ENCODE data around the gene ENO2. TPM values are rescaled to one million over a fixed set of nuclear protein-coding genes. Genes with fewer than 3 reads are reported as not detected.
A peak's percentile ranks its signal among the peaks of the same experiment; 100 is the strongest.

Gene ENO2
- total and polyA plus RNA-seq, 4 donors: 1.1 to 3.1 (median 1.4) TPM

DNA sequence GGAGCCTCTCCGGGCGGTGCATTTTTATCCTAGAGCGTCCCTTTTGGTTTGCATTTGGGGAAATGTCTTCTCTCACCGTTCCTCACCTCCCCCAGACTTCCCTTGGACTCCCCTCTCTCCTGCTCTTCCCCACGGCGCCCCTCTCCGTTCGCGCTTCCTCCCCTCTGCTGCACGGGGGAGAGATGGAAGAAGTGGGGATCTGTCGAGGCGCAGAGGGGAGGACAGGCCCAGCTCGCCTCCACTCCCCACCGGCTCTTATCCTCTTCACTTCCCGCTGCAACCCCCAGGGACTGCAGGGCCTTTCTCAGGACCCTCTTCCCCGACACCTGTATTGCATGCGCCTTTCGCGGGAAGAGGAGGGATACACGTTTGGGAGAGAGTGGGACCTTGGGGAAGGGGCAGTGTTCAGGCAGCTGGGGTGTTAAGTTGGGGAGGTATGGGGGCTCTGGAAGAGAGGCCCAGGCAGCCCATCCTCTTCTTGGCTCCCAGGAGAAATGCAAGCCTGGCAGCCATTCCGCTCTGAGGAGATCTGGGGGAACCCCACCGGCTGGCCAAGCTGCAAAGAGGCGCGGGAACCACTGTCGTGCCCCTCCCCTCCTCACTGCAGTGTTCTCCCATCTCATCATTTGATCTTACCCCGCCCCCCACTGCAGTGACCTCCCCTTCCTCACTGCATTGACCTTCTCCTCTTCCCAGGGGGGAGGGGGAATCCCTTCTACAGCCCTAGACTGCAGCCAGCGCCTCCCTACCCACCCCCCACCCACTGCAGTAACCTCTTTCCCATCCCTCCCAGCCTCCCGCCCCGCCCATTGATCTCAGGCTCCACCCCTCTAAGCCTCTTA lies 788 bp downstream of the ENO2 start:
- Histone ChIP-seq H3K27me3 (ENCODE audit: control insufficient read depth in 4 of 4, insufficient read depth in 4 of 4, low read length in 3 of 4) (peaks cover 0 to 6% (median 0%) of the 10 kb centered on the region in 4 donors), H3K4me1 (ENCODE audit: control insufficient read depth in 4 of 4, insufficient read depth in 4 of 4, low read length in 3 of 4) (peaks cover 3 to 13% (median 5%) of the 10 kb centered on the region in 4 donors), H3K36me3 (ENCODE audit: control insufficient read depth in 4 of 4, insufficient read depth in 3 of 4, low read depth in 1 of 4, low read length in 3 of 4) (no peaks in the 10 kb centered on the region), H3K9ac (ENCODE audit: low read depth in 1 of 2, low read length in 2 of 2) (no peak overlapping the region), H3K27ac (ENCODE audit: low read depth in 1 of 2, low read length in 2 of 2) (peak overlapping the region in 1 of 2 donors; percentile 47), H3K4me3 (ENCODE audit: low read depth in 1 of 3, low read length in 3 of 3) (peak overlapping the region in 2 of 3 donors; percentile 50 to 65), H3K9me3 (ENCODE audit: control insufficient read depth in 4 of 4, low read length in 3 of 4) (no peaks in the 10 kb centered on the region)
- 19% methylated on average over 29 of the region's 29 CpGs for WGBS
- peak; percentile 64 for DNase-seq (ENCODE audit: low spot score)
- TF ChIP-seq TAF1 (conservative IDR thresholded peaks at IDR 0.05) (no peak), NR2F2 (IDR thresholded peaks at IDR 0.05) (no peak), HNF4A (conservative IDR thresholded peaks at IDR 0.05) (no peak), CTCF (IDR thresholded peaks at IDR 0.05; ENCODE audit: low read depth, low read length, missing input control) (no peak)

- H3K9ac ChIP-seq (ENCODE audit: low read depth in 1 of 2, low read length in 2 of 2): no peak overlapping the region
- DNase-seq (ENCODE audit: low spot score): no peak
- H3K4me3 ChIP-seq (ENCODE audit: low read depth in 1 of 3, low read length in 3 of 3): no peak overlapping the region
- 77% methylated on average over 14 of the region's 14 CpGs for WGBS
- H3K9me3 ChIP-seq (ENCODE audit: control insufficient read depth in 4 of 4, low read length in 3 of 4): no peaks in the 10 kb centered on the region
- peaks cover 0 to 6% (median 0%) of the 10 kb centered on the region in 4 donors for H3K27me3 ChIP-seq (ENCODE audit: control insufficient read depth in 4 of 4, insufficient read depth in 4 of 4, low read length in 3 of 4)
- no peak overlapping the region for H3K27ac ChIP-seq (ENCODE audit: low read depth in 1 of 2, low read length in 2 of 2)
- peaks cover 3 to 13% (median 5%) of the 10 kb centered on the region in 4 donors for H3K4me1 ChIP-seq (ENCODE audit: control insufficient read depth in 4 of 4, insufficient read depth in 4 of 4, low read length in 3 of 4)
- no peaks in the 10 kb centered on the region for H3K36me3 ChIP-seq (ENCODE audit: control insufficient read depth in 4 of 4, insufficient read depth in 3 of 4, low read depth in 1 of 4, low read length in 3 of 4)
- TF ChIP-seq RAD21 (IDR thresholded peaks at IDR 0.05) (no peak), FOXA1 (IDR thresholded peaks at IDR 0.05) (no peak), YY1 (IDR thresholded peaks at IDR 0.05) (no peak)
Measured at GRCh38 chr12:6915789-6916285, 1.5 kb downstream of the ENO2 start.

- no peaks in the 10 kb centered on the region for H3K9me3 ChIP-seq (ENCODE audit: control insufficient read depth in 4 of 4, low read length in 3 of 4)
- no peak overlapping the region for H3K9ac ChIP-seq (ENCODE audit: low read depth in 1 of 2, low read length in 2 of 2)
- no peak overlapping the region for H3K4me3 ChIP-seq (ENCODE audit: low read depth in 1 of 3, low read length in 3 of 3)
- WGBS: 95% methylated on average over 11 of the region's 11 CpGs
- peaks cover 3 to 13% (median 5%) of the 10 kb centered on the region in 4 donors for H3K4me1 ChIP-seq (ENCODE audit: control insufficient read depth in 4 of 4, insufficient read depth in 4 of 4, low read length in 3 of 4)
- no peak overlapping the region for H3K27ac ChIP-seq (ENCODE audit: low read depth in 1 of 2, low read length in 2 of 2)
- no peaks in the 10 kb centered on the region for H3K36me3 ChIP-seq (ENCODE audit: control insufficient read depth in 4 of 4, insufficient read depth in 3 of 4, low read depth in 1 of 4, low read length in 3 of 4)
- peaks cover 0 to 6% (median 0%) of the 10 kb centered on the region in 4 donors for H3K27me3 ChIP-seq (ENCODE audit: control insufficient read depth in 4 of 4, insufficient read depth in 4 of 4, low read length in 3 of 4)
- no peak for DNase-seq (ENCODE audit: low spot score)
- TF ChIP-seq FOXA2 (IDR thresholded peaks at IDR 0.05) (no peak), MAX (IDR thresholded peaks at IDR 0.05) (no peak), RAD21 (IDR thresholded peaks at IDR 0.05) (no peak), SP1 (IDR thresholded peaks at IDR 0.05) (no peak), HNF4G (IDR thresholded peaks at IDR 0.05) (no peak), CTCF (IDR thresholded peaks at IDR 0.05; ENCODE audit: low read depth, low read length, missing input control) (no peak), GABPA (IDR thresholded peaks at IDR 0.05 in 1 of 2, conservative IDR thresholded peaks at IDR 0.05 in 1 of 2) (no peak), YY1 (IDR thresholded peaks at IDR 0.05) (no peak), REST (IDR thresholded peaks at IDR 0.05) (no peak), EGR1 (IDR thresholded peaks at IDR 0.05; ENCODE audit: low read depth in 2 of 2) (no peak)
- TF ChIP-seq, protein P1, sequence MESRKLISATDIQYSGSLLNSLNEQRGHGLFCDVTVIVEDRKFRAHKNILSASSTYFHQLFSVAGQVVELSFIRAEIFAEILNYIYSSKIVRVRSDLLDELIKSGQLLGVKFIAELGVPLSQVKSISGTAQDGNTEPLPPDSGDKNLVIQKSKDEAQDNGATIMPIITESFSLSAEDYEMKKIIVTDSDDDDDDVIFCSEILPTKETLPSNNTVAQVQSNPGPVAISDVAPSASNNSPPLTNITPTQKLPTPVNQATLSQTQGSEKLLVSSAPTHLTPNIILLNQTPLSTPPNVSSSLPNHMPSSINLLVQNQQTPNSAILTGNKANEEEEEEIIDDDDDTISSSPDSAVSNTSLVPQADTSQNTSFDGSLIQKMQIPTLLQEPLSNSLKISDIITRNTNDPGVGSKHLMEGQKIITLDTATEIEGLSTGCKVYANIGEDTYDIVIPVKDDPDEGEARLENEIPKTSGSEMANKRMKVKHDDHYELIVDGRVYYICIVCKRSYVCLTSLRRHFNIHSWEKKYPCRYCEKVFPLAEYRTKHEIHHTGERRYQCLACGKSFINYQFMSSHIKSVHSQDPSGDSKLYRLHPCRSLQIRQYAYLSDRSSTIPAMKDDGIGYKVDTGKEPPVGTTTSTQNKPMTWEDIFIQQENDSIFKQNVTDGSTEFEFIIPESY (IDR thresholded peaks at IDR 0.05): no peak
Measured at GRCh38 chr12:6916426-6917200, 2.2 kb downstream of the ENO2 start.
